GM21447 (cell line): ENCODE data around the gene PARP8.
A peak's percentile ranks its signal among the peaks of the same experiment; 100 is the strongest.

Experiments used
- ATAC-seq: cut with Tn5 transposase; IDR thresholded peaks from one replicate; pipeline ENCODE4 v1.9.1; 2021; ENCODE audit not compliant: unreplicated experiment

The PARP8 gene

GRCh38 chr5:50726475-50727148, 60.2 kb downstream of the PARP8 start:
- ATAC-seq: no peak

- no peak for ATAC-seq
These were observed 60.7 kb downstream of the PARP8 start for GRCh38 chr5:50727149-50727496.

- ATAC-seq: no peak
These were observed 61.4 kb downstream of the PARP8 start for GRCh38 chr5:50727845-50728244.

- no peak for ATAC-seq
These were observed 63.9 kb downstream of the PARP8 start for GRCh38 chr5:50730336-50730735.

GRCh38 chr5:50730841-50731240, 64.4 kb downstream of the PARP8 start:
- no peak for ATAC-seq

GRCh38 chr5:50733741-50734140, 67.3 kb downstream of the PARP8 start:
- no peak for ATAC-seq

GRCh38 chr5:50738864-50739263, 72.4 kb downstream of the PARP8 start:
- ATAC-seq: no peak

GRCh38 chr5:50740832-50741231, 74.4 kb downstream of the PARP8 start:
- no peak for ATAC-seq

- peak; percentile 68 for ATAC-seq
These were observed 78.3 kb downstream of the PARP8 start for GRCh38 chr5:50744776-50745175.

GRCh38 chr5:50745221-50745910, 78.9 kb downstream of the PARP8 start:
- no peak for ATAC-seq

- no peak for ATAC-seq
These were observed 82.7 kb downstream of the PARP8 start for GRCh38 chr5:50749181-50749580.

- no peak for ATAC-seq
These were observed 83.4 kb downstream of the PARP8 start for GRCh38 chr5:50749873-50750272.

GRCh38 chr5:50751064-50751657, 84.7 kb downstream of the PARP8 start:
- peak; percentile 92 for ATAC-seq

- ATAC-seq: no peak
These were observed 86.4 kb downstream of the PARP8 start for GRCh38 chr5:50752800-50753199.

GRCh38 chr5:50759526-50760270, 93.3 kb downstream of the PARP8 start:
- no peak for ATAC-seq

- ATAC-seq: no peak
These were observed 96.9 kb downstream of the PARP8 start for GRCh38 chr5:50763351-50763750.

- ATAC-seq: no peak
These were observed 97.4 kb downstream of the PARP8 start for GRCh38 chr5:50763846-50764245.

- ATAC-seq: no peak
These were observed 99.6 kb downstream of the PARP8 start for GRCh38 chr5:50766042-50766441.

- no peak for ATAC-seq
These were observed 100.0 kb downstream of the PARP8 start for GRCh38 chr5:50766462-50766861.

- ATAC-seq: no peak
These were observed 100.5 kb downstream of the PARP8 start for GRCh38 chr5:50766967-50767366.

- no peak for ATAC-seq
These were observed 101.2 kb downstream of the PARP8 start for GRCh38 chr5:50767588-50767987.

- no peak for ATAC-seq
These were observed 102.2 kb downstream of the PARP8 start for GRCh38 chr5:50768634-50769033.
